Nephron (organoid): ENCODE results near the gene ZMIZ1.
A peak's percentile ranks its signal among the peaks of the same experiment; 100 is the strongest.

Experiments used
- H3K27ac Mint-ChIP-seq, 3 experiments: 2 replicates each; pipeline ENCODE4 v1.8.0; 2020; ENCODE audit warnings: mixed read lengths in 3 of 3, mild to moderate bottlenecking in 2 of 3, moderate library complexity in 1 of 3
- H3K27me3 Mint-ChIP-seq: 2 replicates; pipeline ENCODE4 v1.8.0; 2021; ENCODE audit warnings: low read depth, mild to moderate bottlenecking, moderate library complexity, mixed read lengths
- H3K36me3 Mint-ChIP-seq: 2 replicates; pipeline ENCODE4 v1.8.0; 2020; ENCODE audit warnings: low read depth, mixed read lengths
- H3K4me1 Mint-ChIP-seq: 2 replicates; pipeline ENCODE4 v1.8.0; 2020; ENCODE audit warnings: mixed read lengths
- H3K4me3 Mint-ChIP-seq, 3 experiments: 2 replicates each; pipeline ENCODE4 v1.8.0; 2020; ENCODE audit warnings: mild to moderate bottlenecking in 3 of 3, mixed read lengths in 3 of 3, moderate library complexity in 2 of 3
- H3K9me3 Mint-ChIP-seq: 2 replicates; pipeline ENCODE4 v1.8.0; 2020; ENCODE audit warnings: mixed read lengths
- CTCF ChIP-seq, 3 experiments: fragments of 200-600 bp; sonication (generic); IDR thresholded peaks; one replicate each; pipeline ENCODE4 v1.5.0; 2021; ENCODE audit warnings: antibody characterized with exemption in 3 of 3; ENCODE audit not compliant: unreplicated experiment in 3 of 3

Gene ZMIZ1

GRCh38 chr10:79079054-79079397, 10.3 kb downstream of the ZMIZ1 start:
- H3K27ac Mint-ChIP-seq = peak overlapping the region in 1 of 3 experiments; percentile 6
- H3K36me3 Mint-ChIP-seq = no peaks in the 10 kb centered on the region
- TF ChIP-seq CTCF (IDR thresholded peaks at IDR 0.05; ENCODE audit: unreplicated experiment in 3 of 3) = no peak
- no peaks in the 10 kb centered on the region for H3K9me3 Mint-ChIP-seq
- H3K4me3 Mint-ChIP-seq = no peak overlapping the region
- H3K4me1 Mint-ChIP-seq = peaks cover 76% of the 10 kb centered on the region
- peaks cover 3% of the 10 kb centered on the region for H3K27me3 Mint-ChIP-seq

GRCh38 chr10:79079490-79080355, 11.0 kb downstream of the ZMIZ1 start:
- TF ChIP-seq CTCF (IDR thresholded peaks at IDR 0.05; ENCODE audit: unreplicated experiment in 3 of 3) = no peak
- Mint-ChIP-seq H3K4me3 (peak overlapping the region in 1 of 3 experiments; percentile 36), H3K27me3 (peaks cover 3% of the 10 kb centered on the region), H3K27ac (peak overlapping the region in 2 of 3 experiments; percentile 69 to 81), H3K9me3 (no peaks in the 10 kb centered on the region), H3K4me1 (peaks cover 76% of the 10 kb centered on the region), H3K36me3 (no peaks in the 10 kb centered on the region)

- Mint-ChIP-seq H3K36me3 (no peaks in the 10 kb centered on the region), H3K27ac (peak overlapping the region; percentile 13 to 62 (median 30)), H3K27me3 (peaks cover 3% of the 10 kb centered on the region), H3K4me1 (peaks cover 70% of the 10 kb centered on the region), H3K4me3 (no peak overlapping the region), H3K9me3 (no peaks in the 10 kb centered on the region)
- TF ChIP-seq CTCF (IDR thresholded peaks at IDR 0.05; ENCODE audit: unreplicated experiment in 3 of 3) = no peak
Measured at GRCh38 chr10:79081353-79082034, 12.7 kb downstream of the ZMIZ1 start.

- Mint-ChIP-seq H3K27ac (no peak overlapping the region), H3K9me3 (no peaks in the 10 kb centered on the region), H3K36me3 (no peaks in the 10 kb centered on the region), H3K27me3 (peaks cover 3% of the 10 kb centered on the region), H3K4me1 (peaks cover 70% of the 10 kb centered on the region), H3K4me3 (no peak overlapping the region)
- no peak for TF ChIP-seq CTCF (IDR thresholded peaks at IDR 0.05; ENCODE audit: unreplicated experiment in 3 of 3)
Measured at GRCh38 chr10:79082035-79082373, 13.2 kb downstream of the ZMIZ1 start.

GRCh38 chr10:79082631-79083596, 14.1 kb downstream of the ZMIZ1 start:
- Mint-ChIP-seq H3K36me3 (peaks cover 4% of the 10 kb centered on the region), H3K4me1 (peaks cover 72% of the 10 kb centered on the region), H3K9me3 (no peaks in the 10 kb centered on the region), H3K4me3 (no peak overlapping the region), H3K27ac (peak overlapping the region; percentile 54 to 87 (median 70)), H3K27me3 (peaks cover 3% of the 10 kb centered on the region)
- no peak for TF ChIP-seq CTCF (IDR thresholded peaks at IDR 0.05; ENCODE audit: unreplicated experiment in 3 of 3)
